HepG2 (cell line): ENCODE measurements around the gene FASTKD1. TPM values are rescaled to one million over a fixed set of nuclear protein-coding genes. Genes with fewer than 3 reads are reported as not detected.

ENCODE experiments used
- ARNTL ChIP-seq: sonication (generic); formaldehyde crosslinking; IDR thresholded peaks from 2 replicates; pipeline ENCODE4 v1.4.0; 2020; ENCODE audit warnings: mild to moderate bottlenecking, missing genetic modification reagents
- ELF3 ChIP-seq: IDR thresholded peaks from 2 replicates; pipeline ENCODE4 v1.6.1; 2016; ENCODE audit warnings: missing genetic modification reagents, missing compliant biosample characterization
- ESRRA ChIP-seq: sonication (generic); formaldehyde crosslinking; IDR thresholded peaks from 2 replicates; pipeline ENCODE4 v1.5.1; 2020; ENCODE audit warnings: mild to moderate bottlenecking, low read depth, missing genetic modification reagents
- GZF1 ChIP-seq: sonication (generic); formaldehyde crosslinking; IDR thresholded peaks from 2 replicates; pipeline ENCODE4 v1.5.1; 2020; ENCODE audit warnings: mild to moderate bottlenecking, missing genetic modification reagents
- HMG20A ChIP-seq: IDR thresholded peaks from 2 replicates; pipeline ENCODE4 v1.6.1; 2016; ENCODE audit warnings: borderline replicate concordance
- HOXD1 ChIP-seq: sonication (generic); formaldehyde crosslinking; IDR thresholded peaks from 2 replicates; pipeline ENCODE4 v1.5.0; 2020; ENCODE audit warnings: missing genetic modification reagents
- KAT8 ChIP-seq: IDR thresholded peaks from 2 replicates; pipeline ENCODE4 v1.6.1; 2016; ENCODE audit warnings: missing genetic modification reagents, missing compliant biosample characterization
- KDM1A ChIP-seq: IDR thresholded peaks from 2 replicates; pipeline ENCODE4 v1.6.1; 2016; ENCODE audit warnings: missing compliant biosample characterization
- KDM3A ChIP-seq: IDR thresholded peaks from 2 replicates; pipeline ENCODE4 v1.6.1; 2018; ENCODE audit warnings: low read depth, missing compliant biosample characterization
- MIER3 ChIP-seq: IDR thresholded peaks from 2 replicates; pipeline ENCODE4 v1.6.1; 2016; ENCODE audit warnings: missing compliant biosample characterization, borderline replicate concordance
- MLLT10 ChIP-seq: sonication (generic); formaldehyde crosslinking; IDR thresholded peaks from 2 replicates; pipeline ENCODE4 v1.4.0; 2020; ENCODE audit warnings: missing genetic modification reagents
- RXRB ChIP-seq: IDR thresholded peaks from 2 replicates; pipeline ENCODE4 v1.6.1; 2016; ENCODE audit warnings: borderline replicate concordance, missing genetic modification reagents, missing compliant biosample characterization
- SALL1 ChIP-seq: sonication (generic); formaldehyde crosslinking; IDR thresholded peaks from 2 replicates; pipeline ENCODE4 v1.8.0; 2022; ENCODE audit warnings: mild to moderate bottlenecking, missing genetic modification reagents
- XBP1 ChIP-seq: sonication (generic); formaldehyde crosslinking; IDR thresholded peaks from 2 replicates; pipeline ENCODE4 v1.5.0; 2020; ENCODE audit warnings: missing genetic modification reagents
- ZC3H4 ChIP-seq: sonication (generic); formaldehyde crosslinking; IDR thresholded peaks from 2 replicates; pipeline ENCODE4 v1.4.0; 2020; ENCODE audit warnings: missing genetic modification reagents, borderline replicate concordance
- ZKSCAN8 ChIP-seq: IDR thresholded peaks from 2 replicates; pipeline ENCODE4 v1.6.1; 2016; ENCODE audit warnings: borderline replicate concordance, missing genetic modification reagents, missing compliant biosample characterization
- ZNF337 ChIP-seq: sonication (generic); formaldehyde crosslinking; IDR thresholded peaks from 2 replicates; pipeline ENCODE4 v1.5.1; 2020; ENCODE audit warnings: missing genetic modification reagents, low read depth, mild to moderate bottlenecking, borderline replicate concordance
- ZNF766 ChIP-seq: sonication (generic); formaldehyde crosslinking; IDR thresholded peaks from 2 replicates; pipeline ENCODE4 v1.5.0; 2020; ENCODE audit warnings: missing genetic modification reagents, borderline replicate concordance
- ZNF792 ChIP-seq: IDR thresholded peaks from 2 replicates; pipeline ENCODE4 v1.6.1; 2016
- ZSCAN12 ChIP-seq: sonication (generic); formaldehyde crosslinking; IDR thresholded peaks from 2 replicates; pipeline ENCODE4 v1.9.0; 2021; ENCODE audit warnings: mild to moderate bottlenecking, missing genetic modification reagents
- polyA plus RNA-seq, 8 experiments: library from polyadenylated mRNA; depleted of rRNA in 3 of 8; stranded (reverse) in 7 of 8; unstranded in 1 of 8; fragments of >200 nt; fragmentation: Illumina TruSeq in 4 of 8; extraction: Trizol in 4 of 8; gene quantifications; 2 replicates each; pipeline versions ENCODE4 v1.2.1 to v1.2.3, GENCODE V29; 2011 to 2016; ENCODE audit warnings: low read depth in 4 of 8, missing spikeins in 1 of 8, mixed read lengths in 1 of 8; ENCODE audit not compliant: insufficient read depth in 1 of 8
- total RNA-seq, 5 experiments: library from RNA; depleted of rRNA; stranded (reverse); fragments of >200 nt; fragmentation: Illumina TruSeq; extraction: Trizol; gene quantifications; 2 replicates each; pipeline ENCODE4 v1.2.3, GENCODE V29; 2016; ENCODE audit warnings: low read depth in 1 of 5
- TF ChIP-seq, protein P1 (sequence below): sonication (generic); formaldehyde crosslinking; IDR thresholded peaks from 2 replicates; pipeline ENCODE4 v1.5.0; 2020; ENCODE audit warnings: missing genetic modification reagents
- TF ChIP-seq, protein P2 (sequence below): sonication (generic); formaldehyde crosslinking; IDR thresholded peaks from 2 replicates; pipeline ENCODE4 v1.4.0; 2020; ENCODE audit warnings: mild to moderate bottlenecking, missing genetic modification reagents
- TF ChIP-seq, protein P3 (sequence below): sonication (generic); formaldehyde crosslinking; IDR thresholded peaks from 2 replicates; pipeline ENCODE4 v1.5.0; 2020; ENCODE audit warnings: missing genetic modification reagents, mild to moderate bottlenecking, borderline replicate concordance
- TF ChIP-seq, protein P4 (sequence below): sonication (generic); formaldehyde crosslinking; IDR thresholded peaks from 2 replicates; pipeline ENCODE4 v1.9.0; 2022; ENCODE audit warnings: missing genetic modification reagents, mild to moderate bottlenecking, borderline replicate concordance
- TF ChIP-seq, protein P5 (sequence below): sonication (generic); formaldehyde crosslinking; IDR thresholded peaks from 2 replicates; pipeline ENCODE4 v1.4.0; 2020; ENCODE audit warnings: low read depth, mild to moderate bottlenecking, missing genetic modification reagents

Gene FASTKD1
- total and polyA plus RNA-seq, 2 of the 13 experiments (the other 11 are each of a cell fraction or from before 2014, with no cell fraction given), result 35.0 to 38.0 TPM

DNA sequence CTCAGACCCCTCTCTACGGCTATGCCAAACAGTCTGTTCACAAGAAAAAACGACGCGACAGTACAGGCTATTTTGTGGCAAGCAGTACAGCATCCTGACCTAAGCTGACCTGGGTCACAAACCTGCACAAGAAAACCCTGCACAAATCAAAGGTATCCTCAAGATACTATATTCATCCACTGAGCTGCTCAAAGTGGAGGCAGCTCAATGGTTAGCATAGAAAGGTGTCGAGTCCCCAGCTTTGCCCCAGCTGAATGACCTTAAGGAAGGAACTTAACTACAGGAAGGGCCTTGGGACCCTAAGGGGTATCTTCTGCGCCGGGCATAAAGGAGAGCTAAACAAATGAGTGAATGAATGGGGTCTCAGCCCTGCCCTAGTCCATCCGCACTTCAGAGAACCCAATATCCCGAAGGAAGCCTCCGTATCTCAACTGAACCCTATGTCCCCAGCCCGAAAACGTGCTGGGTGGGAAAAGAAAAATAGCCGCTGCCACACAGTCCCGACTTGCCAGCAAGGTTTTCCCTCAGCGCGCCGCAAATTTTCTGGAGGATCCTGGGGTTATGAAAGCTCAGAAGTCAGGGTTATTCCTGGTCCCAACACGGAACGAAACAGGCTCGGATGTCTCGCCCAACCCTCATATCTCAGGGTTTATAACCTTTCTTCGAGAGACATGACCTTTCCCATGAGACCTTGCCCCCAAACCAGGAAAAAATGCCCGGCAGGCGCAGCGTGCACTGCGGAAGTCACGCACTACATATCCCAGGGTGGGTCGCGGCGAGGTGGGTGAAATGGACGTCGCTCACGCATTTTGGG is at the start of gene FASTKD1 (continued):
- TF ChIP-seq, protein P1, sequence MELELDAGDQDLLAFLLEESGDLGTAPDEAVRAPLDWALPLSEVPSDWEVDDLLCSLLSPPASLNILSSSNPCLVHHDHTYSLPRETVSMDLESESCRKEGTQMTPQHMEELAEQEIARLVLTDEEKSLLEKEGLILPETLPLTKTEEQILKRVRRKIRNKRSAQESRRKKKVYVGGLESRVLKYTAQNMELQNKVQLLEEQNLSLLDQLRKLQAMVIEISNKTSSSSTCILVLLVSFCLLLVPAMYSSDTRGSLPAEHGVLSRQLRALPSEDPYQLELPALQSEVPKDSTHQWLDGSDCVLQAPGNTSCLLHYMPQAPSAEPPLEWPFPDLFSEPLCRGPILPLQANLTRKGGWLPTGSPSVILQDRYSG, result 0 out of 2 replicates have a peak, but pooled peaks have one; percentile 66
- TF ChIP-seq MLLT10 (CRISPR knock-in tag), result no peak
- TF ChIP-seq HMG20A (CRISPR knock-in tag), result peak; percentile 83
- peak; percentile 73; the same call in 1 of the 2 replicates for TF ChIP-seq HOXD1 (CRISPR knock-in tag)
- 0 out of 2 replicates have a peak, but pooled peaks have one; percentile 59 for TF ChIP-seq KDM1A (CRISPR knock-in tag)
- TF ChIP-seq ZNF337, result no peak; the same call in none of the 2 replicates
- TF ChIP-seq SALL1 (CRISPR knock-in tag), result peak; percentile 98
- TF ChIP-seq, protein P2, sequence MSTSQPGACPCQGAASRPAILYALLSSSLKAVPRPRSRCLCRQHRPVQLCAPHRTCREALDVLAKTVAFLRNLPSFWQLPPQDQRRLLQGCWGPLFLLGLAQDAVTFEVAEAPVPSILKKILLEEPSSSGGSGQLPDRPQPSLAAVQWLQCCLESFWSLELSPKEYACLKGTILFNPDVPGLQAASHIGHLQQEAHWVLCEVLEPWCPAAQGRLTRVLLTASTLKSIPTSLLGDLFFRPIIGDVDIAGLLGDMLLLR (CRISPR knock-in tag), result no peak
- TF ChIP-seq, protein P3, sequence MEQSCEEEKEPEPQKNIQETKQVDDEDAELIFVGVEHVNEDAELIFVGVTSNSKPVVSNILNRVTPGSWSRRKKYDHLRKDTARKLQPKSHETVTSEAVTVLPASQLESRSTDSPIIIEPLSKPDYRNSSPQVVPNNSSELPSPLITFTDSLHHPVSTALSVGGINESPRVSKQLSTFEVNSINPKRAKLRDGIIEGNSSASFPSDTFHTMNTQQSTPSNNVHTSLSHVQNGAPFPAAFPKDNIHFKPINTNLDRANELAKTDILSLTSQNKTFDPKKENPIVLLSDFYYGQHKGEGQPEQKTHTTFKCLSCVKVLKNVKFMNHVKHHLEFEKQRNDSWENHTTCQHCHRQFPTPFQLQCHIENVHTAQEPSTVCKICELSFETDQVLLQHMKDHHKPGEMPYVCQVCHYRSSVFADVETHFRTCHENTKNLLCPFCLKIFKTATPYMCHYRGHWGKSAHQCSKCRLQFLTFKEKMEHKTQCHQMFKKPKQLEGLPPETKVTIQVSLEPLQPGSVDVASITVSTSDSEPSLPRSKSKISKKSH, result peak; percentile 72; the same call in 1 of the 2 replicates
- peak; percentile 100 for TF ChIP-seq ELF3
- TF ChIP-seq XBP1 (CRISPR knock-in tag), result no peak
- TF ChIP-seq ZNF766, result 0 out of 2 replicates have a peak, but pooled peaks have one; percentile 65
- peak; percentile 83 for TF ChIP-seq ZKSCAN8 (CRISPR knock-in tag)
- 0 out of 2 replicates have a peak, but pooled peaks have one; percentile 18 for TF ChIP-seq GZF1
- peak; percentile 95 for TF ChIP-seq MIER3 (CRISPR knock-in tag)
- TF ChIP-seq RXRB (CRISPR knock-in tag), result peak; percentile 95
- peak; percentile 99 for TF ChIP-seq ESRRA (CRISPR knock-in tag)
- TF ChIP-seq ZNF792 (CRISPR knock-in tag), result peak; percentile 97
- TF ChIP-seq KAT8, result peak; percentile 97
- no peak for TF ChIP-seq ZC3H4 (CRISPR knock-in tag)
- TF ChIP-seq, protein P4, sequence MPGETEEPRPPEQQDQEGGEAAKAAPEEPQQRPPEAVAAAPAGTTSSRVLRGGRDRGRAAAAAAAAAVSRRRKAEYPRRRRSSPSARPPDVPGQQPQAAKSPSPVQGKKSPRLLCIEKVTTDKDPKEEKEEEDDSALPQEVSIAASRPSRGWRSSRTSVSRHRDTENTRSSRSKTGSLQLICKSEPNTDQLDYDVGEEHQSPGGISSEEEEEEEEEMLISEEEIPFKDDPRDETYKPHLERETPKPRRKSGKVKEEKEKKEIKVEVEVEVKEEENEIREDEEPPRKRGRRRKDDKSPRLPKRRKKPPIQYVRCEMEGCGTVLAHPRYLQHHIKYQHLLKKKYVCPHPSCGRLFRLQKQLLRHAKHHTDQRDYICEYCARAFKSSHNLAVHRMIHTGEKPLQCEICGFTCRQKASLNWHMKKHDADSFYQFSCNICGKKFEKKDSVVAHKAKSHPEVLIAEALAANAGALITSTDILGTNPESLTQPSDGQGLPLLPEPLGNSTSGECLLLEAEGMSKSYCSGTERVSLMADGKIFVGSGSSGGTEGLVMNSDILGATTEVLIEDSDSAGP, result peak; percentile 85; the same call in 1 of the 2 replicates
- TF ChIP-seq ARNTL, result peak; percentile 68; the same call in 1 of the 2 replicates
- 0 out of 2 replicates have a peak, but pooled peaks have one; percentile 68 for TF ChIP-seq ZSCAN12 (CRISPR knock-in tag)
- TF ChIP-seq, protein P5, sequence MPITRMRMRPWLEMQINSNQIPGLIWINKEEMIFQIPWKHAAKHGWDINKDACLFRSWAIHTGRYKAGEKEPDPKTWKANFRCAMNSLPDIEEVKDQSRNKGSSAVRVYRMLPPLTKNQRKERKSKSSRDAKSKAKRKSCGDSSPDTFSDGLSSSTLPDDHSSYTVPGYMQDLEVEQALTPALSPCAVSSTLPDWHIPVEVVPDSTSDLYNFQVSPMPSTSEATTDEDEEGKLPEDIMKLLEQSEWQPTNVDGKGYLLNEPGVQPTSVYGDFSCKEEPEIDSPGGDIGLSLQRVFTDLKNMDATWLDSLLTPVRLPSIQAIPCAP, result no peak
- TF ChIP-seq KDM3A, result peak; percentile 93
